CD4-positive, alpha-beta T cell treated with Interleukin-4 for 4 hours (primary cell): Measurements from ENCODE around the gene USP26.
"Not testable (repeated sequence)": the region's sequence is repeated elsewhere in the genome, so short reads cannot be mapped to it uniquely, and the experiment has no call there.

Experiments used
- DNase-seq: peaks from one replicate; pipeline ENCODE4 v3.0.0-alpha.2; 2020

Gene USP26

GRCh38 chrX:133097031-133097430 lies at the start of gene USP26:
USP26 (minus strand) TSS chrX:133097109; CDS start chrX:133028220, 68,889 bp downstream.
- no peak for DNase-seq

- no peak for DNase-seq
Observed at GRCh38 chrX:133134282-133134681, 37.4 kb upstream of the USP26 start.

DNA sequence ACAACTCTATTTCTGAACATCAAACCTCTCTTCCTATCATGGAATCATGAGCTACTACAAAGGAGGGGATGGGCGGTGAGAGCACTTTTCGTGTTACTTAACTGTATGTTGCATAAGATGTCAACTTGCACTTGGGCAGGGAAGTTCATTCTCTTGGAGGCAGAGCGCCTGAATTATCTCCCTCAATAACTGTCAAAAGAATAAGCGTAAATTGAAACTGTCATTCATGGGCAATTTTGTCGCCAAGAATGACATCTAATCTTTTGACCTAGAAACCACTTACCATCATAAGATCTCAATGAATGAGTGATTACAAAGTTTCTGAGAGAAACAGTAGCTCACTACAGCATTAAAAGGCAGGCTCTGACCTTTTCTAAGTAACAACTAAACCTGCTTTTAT lies 23.5 kb upstream of the USP26 start:
- no peak for DNase-seq

DNA sequence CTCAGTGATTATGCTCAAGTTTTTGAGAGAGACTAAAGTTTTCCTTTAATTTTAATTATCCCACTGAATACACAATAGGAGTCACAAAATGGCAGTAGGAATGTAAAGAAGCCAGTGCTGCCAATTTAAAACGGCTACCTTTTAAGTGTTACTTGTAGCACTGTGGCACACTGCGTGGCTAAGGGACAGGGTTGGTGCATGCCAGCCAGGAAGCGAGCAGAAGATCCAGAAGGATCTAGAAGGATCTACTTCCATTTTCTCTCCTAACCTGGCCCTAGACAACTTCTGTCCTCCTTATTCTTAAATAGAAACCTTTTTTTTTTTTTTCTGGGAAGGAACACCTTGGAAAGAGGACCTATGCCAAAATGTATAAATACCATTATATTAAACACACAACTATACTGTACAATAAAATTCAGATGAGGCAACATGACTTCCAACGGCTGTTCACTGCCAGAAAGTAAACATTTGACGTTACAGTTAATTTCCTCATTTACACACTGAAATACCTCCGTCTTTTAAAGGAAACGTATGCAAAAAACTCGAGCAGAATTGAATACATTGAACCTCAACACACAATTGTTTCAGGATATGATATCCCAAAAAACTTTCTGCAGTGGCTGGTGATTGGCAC lies 2.7 kb downstream of the USP26 start:
- DNase-seq = no peak

DNA sequence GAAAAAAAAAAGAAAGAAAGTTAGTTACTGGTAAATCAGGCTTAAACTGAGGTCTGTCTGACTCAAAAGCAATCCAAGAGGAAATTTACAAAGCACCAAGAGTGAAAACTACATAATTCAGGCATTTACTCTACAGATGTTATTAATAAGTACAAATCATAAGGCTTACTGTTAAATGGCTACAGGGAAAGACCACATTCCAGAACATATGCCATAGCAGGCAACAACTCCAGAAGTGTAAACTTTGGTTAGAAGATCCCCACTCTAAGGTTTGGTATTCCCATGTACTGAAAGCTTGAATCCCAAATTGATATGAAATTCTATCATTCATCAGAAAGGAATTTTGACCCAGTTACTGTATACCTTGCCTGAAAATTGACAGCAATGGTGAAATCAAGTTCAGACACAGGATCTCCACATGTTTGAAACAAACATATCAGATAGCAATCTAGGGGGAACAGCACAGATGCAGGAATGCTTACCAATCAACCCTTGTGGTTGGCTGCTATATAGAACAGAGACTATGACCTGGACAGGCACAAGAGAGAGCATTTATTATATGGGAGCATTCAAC lies 6.6 kb downstream of the USP26 start:
- DNase-seq = no peak

- DNase-seq = no peak
Observed at GRCh38 chrX:133089411-133089810, 7.5 kb downstream of the USP26 start.

GRCh38 chrX:133085785-133086184 lies 11.1 kb downstream of the USP26 start:
- DNase-seq = no peak

GRCh38 chrX:133085056-133085455 lies 11.9 kb downstream of the USP26 start:
- DNase-seq = not testable (repeated sequence)

DNA sequence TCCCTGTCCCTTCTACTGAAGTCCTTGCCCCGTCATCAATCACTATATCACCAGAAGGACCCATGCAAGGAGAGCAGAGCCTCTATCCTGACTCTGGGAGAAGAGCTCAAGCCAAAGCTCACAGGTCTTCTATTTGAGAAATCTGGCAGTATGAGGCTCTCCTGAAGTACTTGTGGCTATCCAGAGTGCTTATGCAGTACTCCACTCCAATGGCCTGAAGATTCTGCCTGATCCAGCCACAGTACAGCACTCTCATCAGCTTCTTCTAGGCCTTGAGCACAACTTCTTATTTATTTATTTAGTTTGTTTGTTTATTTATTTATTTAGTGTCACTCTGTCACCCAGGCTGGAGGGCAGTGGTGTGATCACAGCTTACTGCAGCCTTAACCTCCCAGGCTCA lies 13.0 kb downstream of the USP26 start:
- no peak for DNase-seq

DNA sequence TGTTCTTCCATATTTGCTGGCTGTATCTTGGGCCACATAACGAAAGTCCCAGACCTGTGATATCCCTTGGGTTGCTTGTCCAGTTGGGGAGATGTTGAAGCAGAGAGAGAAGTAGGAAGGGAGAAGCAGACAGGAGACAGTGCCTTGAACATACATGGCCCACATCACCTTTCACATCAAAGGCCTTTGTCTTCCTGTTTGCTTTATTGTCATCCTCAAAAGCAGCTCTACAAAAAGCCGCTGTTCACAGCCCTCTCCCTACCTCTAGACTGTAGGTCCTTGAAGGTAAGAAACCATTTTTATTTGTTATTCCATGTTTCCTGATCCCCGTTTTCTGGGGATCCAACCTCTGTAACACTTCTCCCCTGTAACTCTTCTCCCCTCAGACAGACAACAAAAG lies 14.9 kb downstream of the USP26 start:
- no peak for DNase-seq

- not testable (repeated sequence) for DNase-seq
Observed at GRCh38 chrX:133077856-133078255, 19.1 kb downstream of the USP26 start.

DNA sequence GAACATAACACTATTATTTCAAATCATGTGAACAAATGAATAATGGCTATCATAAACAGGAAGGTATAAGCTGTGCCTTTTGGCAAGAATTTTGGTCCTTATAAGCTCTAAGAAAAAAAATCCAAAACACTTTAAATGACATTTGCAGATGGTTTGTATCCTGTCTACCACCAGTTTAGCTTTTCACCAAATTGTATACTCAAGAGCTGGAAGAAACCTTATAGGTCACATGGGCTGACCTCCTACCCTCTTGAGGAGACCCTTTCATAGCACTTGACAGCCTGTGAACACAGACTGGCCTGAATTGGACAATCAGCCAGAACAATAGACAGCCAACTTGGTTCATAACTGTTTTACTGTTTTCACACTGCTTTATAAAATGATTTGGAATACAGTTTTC lies 24.3 kb downstream of the USP26 start:
- DNase-seq = no peak

DNA sequence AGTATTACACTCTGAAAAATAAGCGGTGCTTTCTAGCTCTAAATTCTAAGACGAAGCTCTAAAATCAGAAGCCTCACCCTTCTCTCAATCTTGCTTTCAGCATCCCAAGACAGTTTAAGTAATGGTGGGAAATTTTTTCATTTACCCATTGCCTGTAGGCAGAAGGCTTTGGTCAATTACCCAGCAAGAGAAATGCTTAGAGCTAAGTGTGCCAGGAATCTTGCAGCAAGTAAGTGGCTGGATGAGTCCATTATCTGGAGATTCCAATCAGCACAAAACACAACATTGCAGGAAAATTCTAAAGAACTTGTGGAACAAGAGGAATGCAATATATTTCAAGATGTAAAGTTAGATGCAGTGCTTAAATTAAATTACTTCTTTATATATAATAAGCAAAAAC lies 28.4 kb downstream of the USP26 start:
- DNase-seq = no peak

GRCh38 chrX:133056341-133056740 lies 40.6 kb downstream of the USP26 start:
- DNase-seq = no peak

DNA sequence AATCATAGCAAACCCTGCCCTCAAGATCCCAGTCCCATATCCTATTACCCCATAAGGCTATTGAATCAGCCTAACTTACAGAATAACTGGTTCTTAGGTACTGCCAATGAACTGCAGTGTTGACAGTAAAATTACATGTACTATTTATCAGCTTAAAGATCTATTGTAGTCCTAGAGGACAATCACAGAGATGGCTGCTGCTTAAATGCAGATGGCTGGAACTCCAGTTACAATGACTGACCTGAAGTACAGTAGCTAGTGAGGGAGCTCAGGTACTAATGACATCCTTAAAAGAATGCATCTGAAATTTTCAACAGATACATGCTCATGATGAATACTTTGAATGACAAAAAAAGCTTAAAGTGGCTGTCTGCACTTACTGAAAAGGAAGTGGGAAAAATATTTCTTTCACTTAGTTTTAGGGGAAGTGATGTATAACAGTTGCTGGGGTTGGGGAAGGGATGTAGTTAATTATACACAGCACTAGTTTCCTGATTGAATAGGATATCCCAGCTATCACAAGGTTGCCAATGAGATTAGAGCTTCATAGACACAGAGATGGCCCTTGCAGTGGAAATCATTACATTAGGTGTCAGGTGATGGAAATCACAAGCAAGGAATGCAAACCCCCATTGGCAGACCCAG lies 42.0 kb downstream of the USP26 start:
- DNase-seq = no peak

- no peak for DNase-seq
Observed at GRCh38 chrX:133053861-133054598, 42.9 kb downstream of the USP26 start.

GRCh38 chrX:133048751-133049150 lies 48.2 kb downstream of the USP26 start:
- no peak for DNase-seq

GRCh38 chrX:133046601-133047000 lies 50.3 kb downstream of the USP26 start:
- no peak for DNase-seq

- DNase-seq = no peak
Observed at GRCh38 chrX:133045986-133046385, 50.9 kb downstream of the USP26 start.

GRCh38 chrX:133044145-133044786 lies 52.6 kb downstream of the USP26 start:
- DNase-seq = not testable (repeated sequence)

DNA sequence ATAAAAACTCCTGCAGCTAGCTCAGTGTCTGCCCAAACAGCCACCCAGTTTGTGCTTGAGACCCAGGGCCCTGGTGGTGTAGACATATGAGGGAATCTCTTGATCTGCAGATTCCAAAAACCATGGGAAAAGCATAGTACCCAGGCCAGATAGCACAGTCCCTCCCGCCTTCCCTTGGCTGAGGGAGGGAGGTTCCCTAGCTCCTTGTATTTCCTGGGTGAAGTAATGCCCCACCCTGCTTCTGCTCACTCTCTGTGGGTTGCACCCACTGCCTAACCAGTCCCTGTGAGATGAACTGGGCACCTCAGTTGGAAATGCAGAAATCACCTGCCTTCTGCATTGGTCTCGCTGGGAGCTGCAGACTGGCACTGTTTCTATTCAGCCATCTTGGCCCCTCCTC lies 54.6 kb downstream of the USP26 start:
- no peak for DNase-seq

GRCh38 chrX:133033010-133033409 lies 63.9 kb downstream of the USP26 start:
- no peak for DNase-seq

GRCh38 chrX:133018229-133018628 lies 78.7 kb downstream of the USP26 start:
- no peak for DNase-seq
